ENCODE data around the gene SERPING1. TPM values are rescaled to one million over a fixed set of nuclear protein-coding genes. Genes with fewer than 3 reads are reported as not detected.

The SERPING1 gene
- total and polyA plus RNA-seq, 2 donors (not counting 3 experiments of a cell fraction or from before 2014, with no cell fraction given): 0.30 TPM; not detected in 1

DNA sequence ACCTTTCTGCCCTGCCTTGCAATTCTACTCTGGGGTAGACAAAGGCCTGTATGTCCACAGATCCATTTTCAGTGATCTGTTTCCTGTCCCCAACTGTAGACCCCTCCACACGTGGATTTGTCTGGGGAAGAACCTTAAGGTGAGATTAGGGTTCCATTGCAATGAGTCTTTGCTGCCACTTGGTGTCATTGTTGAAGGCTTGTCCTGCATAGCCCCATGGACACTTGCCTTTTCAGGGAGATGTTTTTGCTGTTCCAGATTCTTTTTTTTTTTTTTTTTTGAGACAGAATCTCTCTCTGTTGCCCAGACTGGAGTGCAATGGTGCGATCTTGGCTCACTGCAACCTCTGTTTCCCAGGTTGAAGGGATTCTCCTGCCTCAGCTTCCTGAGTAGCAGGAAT lies 21.8 kb downstream of the SERPING1 start:
- CTCF ChIA-PET: no interaction called here
- DNase-seq (ENCODE audit: low read depth, low spot score) (no peak), FAIRE-seq (no peak)
- Histone ChIP-seq H3K9me1 (replicated peaks; ENCODE audit: control insufficient read depth, extremely low read depth, insufficient read depth, low read length) (no peaks in the 10 kb centered on the region), H3K4me1 (ENCODE audit: control insufficient read depth, extremely low read depth, insufficient read depth, low read length) (no peaks in the 10 kb centered on the region), H3K79me2 (ENCODE audit: control insufficient read depth, insufficient read depth, low read length) (no peaks in the 10 kb centered on the region), H3K27me3 (ENCODE audit: control insufficient read depth in 2 of 2, insufficient read depth in 2 of 2, low read length in 2 of 2) (no peaks in the 10 kb centered on the region), H3K4me3 (replicated peaks in 1 of 3; ENCODE audit: insufficient read depth in 1 of 3, low read depth in 1 of 3, low read length in 3 of 3) (no peak overlapping the region), H3K4me2 (ENCODE audit: insufficient read depth, low read length) (no peak overlapping the region), H3K9me3 (replicated peaks; ENCODE audit: control insufficient read depth, insufficient read depth, low read length) (no peaks in the 10 kb centered on the region), H3K27ac (ENCODE audit: insufficient read depth, low read depth, low read length) (no peak overlapping the region), H3K36me3 (ENCODE audit: control insufficient read depth in 2 of 2, extremely low read depth in 1 of 2, insufficient read depth in 2 of 2, low read length in 2 of 2) (no peaks in the 10 kb centered on the region), H3K9ac (replicated peaks; ENCODE audit: extremely low read depth, insufficient read depth, low read length) (no peak overlapping the region), H4K20me1 (replicated peaks; ENCODE audit: control insufficient read depth, extremely low read depth, insufficient read depth, low read length) (no peaks in the 10 kb centered on the region), H2AFZ (ENCODE audit: low read depth, low read length) (no peak overlapping the region)
- no TSS peak for BruUV-seq (replicated peaks)
- intact Hi-C loops (cut with micrococcal nuclease) (no loop called here), dilution Hi-C loops (cut with MboI; ENCODE audit: extremely low pct_ligation_motif_present, low sequenced_read_pairs) (no loop called here)
- TF ChIP-seq MYC (IDR thresholded peaks at IDR 0.05; ENCODE audit: low read depth, low read length): no peak
- TF ChIP-seq POLR2AphosphoS5 (IDR thresholded peaks at IDR 0.05; ENCODE audit: insufficient read depth, low read depth, low read length): no peak
- TF ChIP-seq, protein P1, sequence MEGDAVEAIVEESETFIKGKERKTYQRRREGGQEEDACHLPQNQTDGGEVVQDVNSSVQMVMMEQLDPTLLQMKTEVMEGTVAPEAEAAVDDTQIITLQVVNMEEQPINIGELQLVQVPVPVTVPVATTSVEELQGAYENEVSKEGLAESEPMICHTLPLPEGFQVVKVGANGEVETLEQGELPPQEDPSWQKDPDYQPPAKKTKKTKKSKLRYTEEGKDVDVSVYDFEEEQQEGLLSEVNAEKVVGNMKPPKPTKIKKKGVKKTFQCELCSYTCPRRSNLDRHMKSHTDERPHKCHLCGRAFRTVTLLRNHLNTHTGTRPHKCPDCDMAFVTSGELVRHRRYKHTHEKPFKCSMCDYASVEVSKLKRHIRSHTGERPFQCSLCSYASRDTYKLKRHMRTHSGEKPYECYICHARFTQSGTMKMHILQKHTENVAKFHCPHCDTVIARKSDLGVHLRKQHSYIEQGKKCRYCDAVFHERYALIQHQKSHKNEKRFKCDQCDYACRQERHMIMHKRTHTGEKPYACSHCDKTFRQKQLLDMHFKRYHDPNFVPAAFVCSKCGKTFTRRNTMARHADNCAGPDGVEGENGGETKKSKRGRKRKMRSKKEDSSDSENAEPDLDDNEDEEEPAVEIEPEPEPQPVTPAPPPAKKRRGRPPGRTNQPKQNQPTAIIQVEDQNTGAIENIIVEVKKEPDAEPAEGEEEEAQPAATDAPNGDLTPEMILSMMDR (IDR thresholded peaks at IDR 0.05; ENCODE audit: extremely low read depth in 1 of 2, insufficient read depth in 1 of 2, low read depth in 1 of 2, low read length in 2 of 2): no peak
- TF ChIP-seq JUN (IDR thresholded peaks at IDR 0.05; ENCODE audit: borderline replicate concordance, insufficient read depth, insufficient read length, low read depth): no peak
- TF ChIP-seq POLR2A (IDR thresholded peaks at IDR 0.05; ENCODE audit: low read depth, low read length): no peak
- no peak for TF ChIP-seq FOS (IDR thresholded peaks at IDR 0.05; ENCODE audit: borderline replicate concordance, insufficient read depth, low read length)
- TF ChIP-seq, protein P2, sequence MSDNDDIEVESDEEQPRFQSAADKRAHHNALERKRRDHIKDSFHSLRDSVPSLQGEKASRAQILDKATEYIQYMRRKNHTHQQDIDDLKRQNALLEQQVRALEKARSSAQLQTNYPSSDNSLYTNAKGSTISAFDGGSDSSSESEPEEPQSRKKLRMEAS (IDR thresholded peaks at IDR 0.05; ENCODE audit: insufficient read depth, insufficient read length): no peak
- TF ChIP-seq GATA2 (IDR thresholded peaks at IDR 0.05; ENCODE audit: insufficient read depth, insufficient read length, low read depth, low read length): no peak
- TF ChIP-seq EZH2 (IDR thresholded peaks at IDR 0.05; ENCODE audit: borderline replicate concordance, low read depth, low read length, severe bottlenecking): no peak
- POLR2A ChIA-PET: no interaction called here

Data from endothelial cell of umbilical vein (primary cell).